T-cell (primary cell): ENCODE data around the gene AKT1. TPM values are rescaled to one million over a fixed set of nuclear protein-coding genes. Genes with fewer than 3 reads are reported as not detected.
"Not testable (repeated sequence)": the region's sequence is repeated elsewhere in the genome, so short reads cannot be mapped to it uniquely, and the experiment has no call there.

Experiments
- ATAC-seq, 4 experiments: fragments of 200-7000 bp in 3 of 4; fragments of 150-1000 bp in 1 of 4; cut with Tn5 transposase; replicated peaks in 1 of 4; 1 replicate in 3 of 4; 2 replicates in 1 of 4; pipeline ENCODE4 v1.10.0; 2021; ENCODE audit warnings: moderate library complexity in 3 of 4, mild to moderate bottlenecking in 2 of 4, moderate number of reproducible peaks in 1 of 4
- CTCF ChIA-PET, 2 donors: fragments of 300-600 bp; sonication (Branson Sonifier 250); formaldehyde crosslinking; loops; one replicate each; lab custom pipeline; 2022; ENCODE audit warnings: antibody characterized with exemption in 2 of 2; lab: Charles Lee
- POLR2A ChIA-PET, 2 donors: fragments of 300-600 bp; sonication (Branson Sonifier 250); formaldehyde crosslinking; loops; one replicate each; lab custom pipeline; 2022; ENCODE audit warnings: antibody characterized with exemption in 2 of 2; lab: Charles Lee
- DNase-seq, 35 experiments: peaks; one replicate each; pipeline versions ENCODE4 v3.0.0 to v3.0.0-alpha.2; 2013 to 2023
- H3K27ac ChIP-seq: one replicate; pipeline ENCODE4 v1.5.1; 2013; ENCODE audit warnings: low read length
- H3K27me3 ChIP-seq, 2 experiments: replicated peaks in 1 of 2; 1 replicate in 1 of 2; 2 replicates in 1 of 2; pipeline versions ENCODE4 v1.6.1 to v1.7.0; 2013; ENCODE audit warnings: low read length in 1 of 2, mixed read lengths in 1 of 2; ENCODE audit not compliant: control insufficient read depth in 2 of 2, insufficient read depth in 2 of 2; ENCODE audit errors: extremely low read depth in 1 of 2
- H3K36me3 ChIP-seq, 2 donors: 1 replicate in 1 of 2; 2 replicates in 1 of 2; pipeline versions ENCODE4 v1.6.1 to v1.7.0; 2013; ENCODE audit warnings: low read length in 1 of 2; ENCODE audit not compliant: control insufficient read depth in 2 of 2, insufficient read depth in 1 of 2; ENCODE audit errors: extremely low read depth in 1 of 2
- H3K4me1 ChIP-seq, 2 experiments: 1 replicate in 1 of 2; 2 replicates in 1 of 2; pipeline versions ENCODE4 v1.6.1 to v1.7.0; 2013; ENCODE audit warnings: low read length in 2 of 2, mixed read lengths in 1 of 2; ENCODE audit not compliant: insufficient read depth in 2 of 2, control insufficient read depth in 1 of 2; ENCODE audit errors: extremely low read depth in 1 of 2
- H3K4me3 ChIP-seq, 2 donors: 1 replicate in 1 of 2; 2 replicates in 1 of 2; pipeline versions ENCODE4 v1.5.1 to v1.7.0; 2013; ENCODE audit warnings: mild to moderate bottlenecking in 2 of 2, low read length in 1 of 2, moderate library complexity in 1 of 2; ENCODE audit not compliant: control insufficient read depth in 1 of 2; ENCODE audit errors: extremely low read depth in 1 of 2
- H3K9me3 ChIP-seq: 2 replicates; pipeline ENCODE4 v1.7.0; 2013
- H3K27ac Mint-ChIP-seq, 2 donors: one replicate each; pipeline ENCODE4 v1.8.0; 2020 to 2021; ENCODE audit warnings: mild to moderate bottlenecking in 2 of 2, mixed read lengths in 2 of 2
- H3K27me3 Mint-ChIP-seq, 2 donors: one replicate each; pipeline ENCODE4 v1.8.0; 2021 to 2022; ENCODE audit warnings: mixed read lengths in 2 of 2
- H3K36me3 Mint-ChIP-seq: one replicate; pipeline ENCODE4 v1.8.0; 2021; ENCODE audit warnings: mixed read lengths
- H3K4me1 Mint-ChIP-seq, 3 donors: one replicate each; pipeline ENCODE4 v1.8.0; 2020 to 2022; ENCODE audit warnings: mixed read lengths in 3 of 3, mild to moderate bottlenecking in 1 of 3
- H3K4me3 Mint-ChIP-seq, 3 donors: one replicate each; pipeline ENCODE4 v1.8.0; 2020 to 2022; ENCODE audit warnings: mild to moderate bottlenecking in 3 of 3, mixed read lengths in 3 of 3, moderate library complexity in 3 of 3
- H3K9me3 Mint-ChIP-seq, 3 donors: one replicate each; pipeline ENCODE4 v1.8.0; 2020 to 2022; ENCODE audit warnings: mixed read lengths in 3 of 3
- WGBS: methylation state at CpG from one replicate; pipeline ENCODE4 v1.1.5; 2013; ENCODE audit warnings: missing lambda C conversion rate; ENCODE audit not compliant: insufficient coverage; 5-methylcytosine and 5-hydroxymethylcytosine counted together
- total RNA-seq, 35 experiments: library from RNA in 6 of 35; stranded (reverse) in 6 of 35; fragments of 120-200 nt in 1 of 35; gene quantifications; one replicate each; pipeline versions ENCODE4 v1.2.1 to v1.2.4 and lab custom pipeline; 2013 to 2026

AKT1 gene
- total RNA-seq, 5 donors from 2014 or later (not counting 1 experiment from before 2014, with no cell fraction given): 68.4 to 113 (median 99.7) TPM

GRCh38 chr14:104841730-104842129 lies 46.2 kb upstream of the AKT1 start:
- Histone ChIP-seq H3K27me3 (peaks cover 14 to 53% of the 10 kb centered on the region in 2 experiments), H3K27ac (no peak overlapping the region), H3K36me3 (no peaks in the 10 kb centered on the region), H3K4me3 (no peak overlapping the region), H3K9me3 (no peaks in the 10 kb centered on the region), H3K4me1 (peaks cover 0 to 13% of the 10 kb centered on the region in 2 experiments)
- CTCF ChIA-PET: no interaction called here
- H3K27ac Mint-ChIP-seq: no peak overlapping the region
- WGBS: no CpG with 5 or more reads among the region's 1 CpG
- H3K4me3 Mint-ChIP-seq: no peak overlapping the region
- DNase-seq (no peak), ATAC-seq (no peak)
- H3K4me1 Mint-ChIP-seq: peaks cover 6 to 9% (median 7%) of the 10 kb centered on the region in 3 donors
- no peaks in the 10 kb centered on the region for H3K9me3 Mint-ChIP-seq
- peaks cover 28 to 55% of the 10 kb centered on the region in 2 donors for H3K27me3 Mint-ChIP-seq
- POLR2A ChIA-PET: interaction anchor here in 1 of 2 donors (0.6 kb wide), 1 partner anchor 342 kb away, joined by 4 read pairs; no protein-coding TSS in a partner anchor
- H3K36me3 Mint-ChIP-seq: no peaks in the 10 kb centered on the region

DNA sequence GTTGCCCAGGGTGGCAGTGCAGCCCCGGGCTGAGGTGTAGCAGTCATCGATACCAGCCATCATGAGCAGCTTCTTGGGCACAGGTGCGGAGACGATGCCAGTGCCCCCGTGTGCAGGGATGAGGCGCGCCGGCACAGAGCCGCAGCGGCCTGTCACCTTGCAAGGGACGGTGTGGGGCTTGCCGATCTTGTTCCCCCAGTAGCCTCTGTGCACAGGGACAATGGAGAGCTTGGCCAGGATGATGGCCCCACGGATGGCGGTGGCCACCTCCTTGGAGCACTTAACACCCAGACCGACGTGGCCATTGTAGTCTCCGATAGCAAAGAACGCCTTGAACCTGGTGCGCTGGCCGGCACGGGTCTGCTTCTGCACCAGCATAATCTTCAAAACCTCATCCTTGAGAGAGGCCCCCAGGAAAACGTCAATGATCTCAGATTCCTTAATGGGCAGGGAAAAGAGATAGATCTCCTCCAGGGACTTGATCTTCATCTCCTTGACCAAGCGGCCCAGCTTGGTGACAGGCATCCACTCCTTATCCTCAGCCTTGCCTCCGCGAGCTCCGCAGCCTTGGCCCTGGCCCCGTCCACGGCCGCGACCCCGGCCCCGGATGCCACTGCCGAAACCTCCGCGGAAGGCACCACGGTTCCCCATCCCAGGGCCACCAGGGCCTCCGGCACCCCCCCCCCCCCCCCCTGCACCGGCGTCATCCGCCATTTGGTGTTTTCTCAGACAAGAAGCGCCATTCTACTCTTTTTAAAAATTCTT lies 40.8 kb upstream of the AKT1 start:
- H3K4me1 Mint-ChIP-seq, H3K27ac Mint-ChIP-seq, H3K9me3 ChIP-seq, ATAC-seq, H3K4me3 ChIP-seq, H3K27me3 ChIP-seq, H3K4me3 Mint-ChIP-seq, H3K27me3 Mint-ChIP-seq, H3K36me3 ChIP-seq, H3K9me3 Mint-ChIP-seq, H3K27ac ChIP-seq, POLR2A ChIA-PET, DNase-seq, CTCF ChIA-PET, H3K4me1 ChIP-seq, H3K36me3 Mint-ChIP-seq: not testable (repeated sequence)
- WGBS: 90% methylated on average over 10 of the region's 41 CpGs

GRCh38 chr14:104830781-104831180 lies 35.2 kb upstream of the AKT1 start:
- Histone ChIP-seq H3K36me3 (no peaks in the 10 kb centered on the region), H3K4me3 (no peak overlapping the region), H3K4me1 (peaks cover 0 to 20% of the 10 kb centered on the region in 2 experiments), H3K9me3 (no peaks in the 10 kb centered on the region), H3K27ac (no peak overlapping the region), H3K27me3 (peaks cover 0 to 25% of the 10 kb centered on the region in 2 experiments)
- Mint-ChIP-seq H3K27ac (no peak overlapping the region), H3K27me3 (peaks cover 0 to 8% of the 10 kb centered on the region in 2 donors), H3K9me3 (no peaks in the 10 kb centered on the region), H3K4me3 (no peak overlapping the region), H3K36me3 (no peaks in the 10 kb centered on the region), H3K4me1 (peaks cover 12 to 14% (median 13%) of the 10 kb centered on the region in 3 donors)
- DNase-seq (no peak), ATAC-seq (no peak)
- 72% methylated on average over 9 of the region's 9 CpGs for WGBS
- ChIA-PET POLR2A (no interaction called here), CTCF (interaction anchor here in 1 of 2 donors (0.6 kb wide), 1 partner anchor 967 kb away, joined by 6 read pairs; no protein-coding TSS in a partner anchor)

- no peak overlapping the region for H3K27ac ChIP-seq
- POLR2A ChIA-PET: no interaction called here
- DNase-seq: peak in 33 of 35 experiments; percentile 21 to 69 (median 45)
- 9% methylated on average over 35 of the region's 39 CpGs for WGBS
- no peaks in the 10 kb centered on the region for H3K36me3 ChIP-seq
- CTCF ChIA-PET: interaction anchor here (0.6 to 2.6 kb wide), 6 partner anchors 15 to 104 kb away, joined by 3 to 11 read pairs (median 4); partner anchors contain the start of gene SIVA1 (in 1 of the 2)
- peaks cover 20 to 27% (median 25%) of the 10 kb centered on the region in 3 donors for H3K4me1 Mint-ChIP-seq
- peak; percentile 48 to 70 (median 56) for ATAC-seq
- peaks cover 0 to 24% of the 10 kb centered on the region in 2 experiments for H3K4me1 ChIP-seq
- peak overlapping the region in 1 of 2 donors; percentile 52 for H3K27ac Mint-ChIP-seq
- H3K9me3 Mint-ChIP-seq: peaks cover 0 to 7% (median 0%) of the 10 kb centered on the region in 3 donors
- no peaks in the 10 kb centered on the region for H3K9me3 ChIP-seq
- peak overlapping the region; percentile 75 to 94 (median 79) for H3K4me3 Mint-ChIP-seq
- H3K27me3 ChIP-seq: peaks cover 0 to 29% of the 10 kb centered on the region in 2 experiments
- H3K36me3 Mint-ChIP-seq: no peaks in the 10 kb centered on the region
- peak overlapping the region; percentile 37 to 65 for H3K4me3 ChIP-seq
- peaks cover 0 to 15% of the 10 kb centered on the region in 2 donors for H3K27me3 Mint-ChIP-seq
Observed at GRCh38 chr14:104827177-104828055, 31.9 kb upstream of the AKT1 start.

DNA sequence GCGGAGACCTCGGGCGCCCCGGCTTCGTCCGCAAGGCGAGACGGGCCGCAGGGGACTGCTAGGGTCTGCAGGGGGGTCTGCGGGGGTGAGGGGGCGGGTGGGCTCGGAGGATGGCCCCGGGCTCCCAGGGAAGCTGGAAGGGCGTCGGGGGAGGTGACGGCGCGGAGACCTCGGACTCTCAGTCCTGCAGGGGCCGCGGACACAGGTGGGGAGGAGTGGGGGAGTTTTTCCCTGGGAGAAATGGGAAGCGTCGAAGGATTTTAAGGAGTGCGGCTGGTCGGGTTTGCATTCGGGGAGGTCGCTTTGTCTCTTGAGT lies 31.3 kb upstream of the AKT1 start:
- Mint-ChIP-seq H3K27ac (peak overlapping the region in 1 of 2 donors; percentile 52), H3K4me3 (peak overlapping the region; percentile 75 to 94 (median 79)), H3K9me3 (peaks cover 0 to 7% (median 0%) of the 10 kb centered on the region in 3 donors), H3K36me3 (no peaks in the 10 kb centered on the region), H3K4me1 (peaks cover 20 to 27% (median 25%) of the 10 kb centered on the region in 3 donors), H3K27me3 (peaks cover 0 to 15% of the 10 kb centered on the region in 2 donors)
- DNase-seq (peak in 1 of 35 experiments; percentile 2), ATAC-seq (peak in 3 of 4 experiments; percentile 1 to 3 (median 2))
- ChIA-PET CTCF (interaction anchor here (0.6 to 2.6 kb wide), 8 partner anchors 16 to 104 kb away, joined by 3 to 11 read pairs (median 3); partner anchors contain the start of gene SIVA1 (in 1 of the 2)), POLR2A (no interaction called here)
- Histone ChIP-seq H3K36me3 (no peaks in the 10 kb centered on the region), H3K4me3 (peak overlapping the region; percentile 37 to 65), H3K27me3 (peaks cover 0 to 29% of the 10 kb centered on the region in 2 experiments), H3K4me1 (peaks cover 0 to 24% of the 10 kb centered on the region in 2 experiments), H3K27ac (no peak overlapping the region), H3K9me3 (no peaks in the 10 kb centered on the region)
- WGBS: 4% methylated on average over 22 of the region's 27 CpGs
